Dedifferentiated amniotic fluid mesenchymal stem cell (primary cell): Measurements from ENCODE around the gene MSANTD2.

Experiments
- DNase-seq: peaks from one replicate; pipeline ENCODE4 v3.0.0-alpha.2; 2016; ENCODE audit errors: extremely low spot score

Gene MSANTD2

GRCh38 chr11:124737638-124738305 is 62.4 kb downstream of the MSANTD2 start:
- DNase-seq, result no peak

GRCh38 chr11:124736736-124737135 is 63.5 kb downstream of the MSANTD2 start:
- no peak for DNase-seq

- no peak for DNase-seq
These were observed 68.0 kb downstream of the MSANTD2 start for GRCh38 chr11:124732230-124732629.

GRCh38 chr11:124729571-124729970 is 70.6 kb downstream of the MSANTD2 start:
- no peak for DNase-seq

GRCh38 chr11:124728134-124728533 is 72.1 kb downstream of the MSANTD2 start:
- no peak for DNase-seq

GRCh38 chr11:124727474-124727873 is 72.7 kb downstream of the MSANTD2 start:
- no peak for DNase-seq

GRCh38 chr11:124725719-124726105 is 74.5 kb downstream of the MSANTD2 start:
- no peak for DNase-seq

GRCh38 chr11:124724979-124725718 is 75.1 kb downstream of the MSANTD2 start:
- no peak for DNase-seq

- no peak for DNase-seq
These were observed 78.0 kb downstream of the MSANTD2 start for GRCh38 chr11:124722176-124722575.

GRCh38 chr11:124719534-124719933 is 80.7 kb downstream of the MSANTD2 start:
- DNase-seq, result no peak

- no peak for DNase-seq
These were observed 81.4 kb downstream of the MSANTD2 start for GRCh38 chr11:124718801-124719200.

GRCh38 chr11:124717786-124718651 is 82.2 kb downstream of the MSANTD2 start:
- no peak for DNase-seq

- no peak for DNase-seq
These were observed 82.8 kb downstream of the MSANTD2 start for GRCh38 chr11:124717421-124717785.

GRCh38 chr11:124716591-124716990 is 83.6 kb downstream of the MSANTD2 start:
- no peak for DNase-seq
